GM12873 (cell line): ENCODE results near the gene NME7.

Experiments
- TF ChIP-seq, protein P1 (sequence below): IDR thresholded peaks from 2 replicates; pipeline ENCODE4 v1.5.1; 2012; ENCODE audit warnings: low read depth, mild to moderate bottlenecking, moderate library complexity, low read length, control low read depth; ENCODE audit not compliant: insufficient read depth; ENCODE audit errors: missing control alignments

The NME7 gene

GRCh38 chr1:169322138-169322537 lies 45.5 kb downstream of the NME7 start:
- TF ChIP-seq, protein P1, sequence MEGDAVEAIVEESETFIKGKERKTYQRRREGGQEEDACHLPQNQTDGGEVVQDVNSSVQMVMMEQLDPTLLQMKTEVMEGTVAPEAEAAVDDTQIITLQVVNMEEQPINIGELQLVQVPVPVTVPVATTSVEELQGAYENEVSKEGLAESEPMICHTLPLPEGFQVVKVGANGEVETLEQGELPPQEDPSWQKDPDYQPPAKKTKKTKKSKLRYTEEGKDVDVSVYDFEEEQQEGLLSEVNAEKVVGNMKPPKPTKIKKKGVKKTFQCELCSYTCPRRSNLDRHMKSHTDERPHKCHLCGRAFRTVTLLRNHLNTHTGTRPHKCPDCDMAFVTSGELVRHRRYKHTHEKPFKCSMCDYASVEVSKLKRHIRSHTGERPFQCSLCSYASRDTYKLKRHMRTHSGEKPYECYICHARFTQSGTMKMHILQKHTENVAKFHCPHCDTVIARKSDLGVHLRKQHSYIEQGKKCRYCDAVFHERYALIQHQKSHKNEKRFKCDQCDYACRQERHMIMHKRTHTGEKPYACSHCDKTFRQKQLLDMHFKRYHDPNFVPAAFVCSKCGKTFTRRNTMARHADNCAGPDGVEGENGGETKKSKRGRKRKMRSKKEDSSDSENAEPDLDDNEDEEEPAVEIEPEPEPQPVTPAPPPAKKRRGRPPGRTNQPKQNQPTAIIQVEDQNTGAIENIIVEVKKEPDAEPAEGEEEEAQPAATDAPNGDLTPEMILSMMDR, result no peak

DNA sequence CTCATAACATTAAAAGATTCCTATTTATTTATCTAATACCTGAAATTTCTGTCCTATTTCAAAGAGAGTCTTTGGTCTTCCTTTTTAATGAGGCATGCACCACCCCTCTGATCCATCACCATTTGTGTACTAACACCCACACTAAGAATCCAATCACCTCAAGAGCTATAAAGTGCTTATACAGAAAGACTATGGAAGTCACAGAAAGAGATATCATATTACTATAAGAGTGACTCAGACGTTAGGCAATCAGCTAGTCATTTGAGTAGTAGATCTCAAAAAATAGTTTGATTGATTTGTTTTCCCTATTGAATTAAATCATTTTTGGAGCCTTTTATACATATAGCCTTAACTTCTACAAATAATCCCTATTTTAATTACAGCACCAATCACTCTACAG lies 46.1 kb downstream of the NME7 start:
- TF ChIP-seq, protein P1, result no peak

- TF ChIP-seq, protein P1, result no peak
Measured at GRCh38 chr1:169318536-169319244, 48.9 kb downstream of the NME7 start.

GRCh38 chr1:169316556-169316955 lies 51.0 kb downstream of the NME7 start:
- TF ChIP-seq, protein P1, result no peak

DNA sequence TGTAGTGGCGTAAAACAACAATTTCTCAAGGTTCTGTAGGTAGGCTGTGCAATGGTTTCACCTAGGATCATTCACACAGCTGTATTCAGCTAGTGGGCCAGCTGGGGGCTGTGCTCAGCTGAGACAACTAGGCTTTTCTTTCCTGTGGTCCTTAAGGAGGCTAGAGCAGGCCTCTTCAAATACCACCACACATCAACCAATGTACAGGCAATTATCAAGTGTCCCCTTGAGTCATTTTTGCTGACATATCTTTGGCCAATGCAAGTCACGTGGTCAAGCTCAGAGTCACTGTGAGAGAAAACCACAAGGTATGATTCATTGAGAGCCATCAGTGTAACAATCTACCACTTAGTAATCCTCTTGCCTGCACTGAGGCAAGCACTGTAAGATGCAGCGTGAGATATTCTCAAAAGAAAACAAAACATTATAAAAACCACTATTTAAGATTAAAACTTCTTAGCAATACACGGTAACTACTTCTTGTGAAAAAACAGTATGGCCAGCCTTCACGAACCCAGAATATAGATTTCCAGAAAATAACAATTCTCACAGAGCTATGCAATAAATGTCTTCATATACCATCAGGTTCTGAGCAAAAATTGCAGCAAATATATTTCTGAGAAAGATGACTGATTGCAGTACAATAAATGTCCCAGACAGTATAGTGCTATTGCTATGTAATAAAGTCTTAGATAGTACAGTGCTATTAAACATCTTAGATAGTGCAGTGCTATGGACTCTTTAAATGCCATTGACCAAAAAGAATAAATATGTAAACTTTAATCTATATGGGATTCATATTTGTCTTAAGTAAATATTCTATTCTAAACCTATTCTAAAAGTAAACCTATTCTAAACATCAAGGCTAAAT lies 55.3 kb downstream of the NME7 start:
- TF ChIP-seq, protein P1, result no peak

DNA sequence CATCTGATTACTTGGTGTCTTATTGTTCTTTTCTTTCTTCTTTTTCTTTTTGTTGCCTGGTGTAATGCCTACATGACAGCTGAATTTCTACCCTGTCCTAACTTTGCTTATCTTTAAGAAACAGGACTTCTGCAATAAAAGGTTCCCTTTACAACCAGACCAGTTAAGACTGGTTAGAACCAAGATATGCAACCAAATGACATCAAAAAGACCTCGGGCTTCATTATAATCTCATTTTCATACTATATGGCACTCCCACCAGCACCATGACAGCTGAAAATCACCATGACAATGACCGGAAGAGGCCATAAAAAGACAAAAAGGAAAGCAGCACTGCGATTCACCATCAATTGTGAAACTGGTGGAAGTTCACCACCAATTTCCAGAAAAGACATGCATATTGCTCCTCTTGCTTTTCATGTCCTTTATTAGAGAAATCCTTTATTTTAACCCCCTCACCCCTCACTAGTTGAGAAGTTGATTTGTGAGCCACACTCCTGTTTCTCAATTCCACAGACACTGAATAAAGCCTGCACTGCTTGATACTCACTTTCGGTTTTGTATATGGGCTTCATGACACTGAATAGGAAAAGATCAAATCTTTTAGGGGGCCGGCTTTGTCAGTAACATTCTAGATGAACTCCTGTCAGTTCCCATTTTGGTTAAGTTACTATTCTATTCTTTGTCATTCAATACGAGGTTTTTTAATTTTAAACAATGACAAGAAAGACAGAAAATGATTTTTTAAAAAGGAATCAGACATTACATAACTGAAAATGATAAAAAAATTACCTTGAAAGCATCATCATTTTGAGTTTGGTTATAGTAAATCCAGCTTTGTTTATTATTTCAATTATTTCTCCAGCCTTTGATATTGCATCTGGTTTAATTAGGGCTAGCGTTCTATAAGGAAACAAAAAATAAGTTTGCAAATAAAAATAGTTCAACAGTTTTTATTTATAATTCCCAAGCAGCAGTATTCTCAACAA lies 58.1 kb downstream of the NME7 start:
- TF ChIP-seq, protein P1, result no peak
